Measurements from ENCODE around the gene ACACB. TPM values are rescaled to one million over a fixed set of nuclear protein-coding genes. Genes with fewer than 3 reads are reported as not detected.

Gene ACACB
- total RNA-seq, 1 donor from 2014 or later, result 5.9 TPM

DNA sequence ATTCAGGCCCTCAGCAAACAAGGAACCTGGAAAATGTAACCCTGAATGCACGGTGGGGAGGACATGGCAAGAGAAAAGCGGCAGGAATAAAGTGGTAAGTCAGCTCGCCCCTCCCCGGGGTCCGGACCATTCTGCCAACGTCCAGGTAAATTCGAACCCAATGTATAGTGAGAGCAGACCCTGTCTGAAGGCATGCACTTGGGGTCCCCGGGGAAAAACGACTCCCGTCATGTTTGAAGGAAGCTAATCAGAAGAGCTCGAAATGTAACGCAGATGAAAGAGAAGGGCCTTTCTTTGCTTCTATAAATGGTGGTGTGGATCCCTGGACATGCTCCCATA is 193 bp downstream of the ACACB start:
- Mint-ChIP-seq H3K36me3 (ENCODE audit: low read depth) (no peaks in the 10 kb centered on the region), H3K4me1 (ENCODE audit: low read depth) (peaks cover 15% of the 10 kb centered on the region), H3K9me3 (ENCODE audit: low read depth) (no peaks in the 10 kb centered on the region), H3K4me3 (ENCODE audit: unreplicated experiment) (no peak overlapping the region), H3K27ac (ENCODE audit: unreplicated experiment) (no peak overlapping the region), H3K27me3 (ENCODE audit: low read depth) (no peaks in the 10 kb centered on the region)
- TF ChIP-seq, protein P1, sequence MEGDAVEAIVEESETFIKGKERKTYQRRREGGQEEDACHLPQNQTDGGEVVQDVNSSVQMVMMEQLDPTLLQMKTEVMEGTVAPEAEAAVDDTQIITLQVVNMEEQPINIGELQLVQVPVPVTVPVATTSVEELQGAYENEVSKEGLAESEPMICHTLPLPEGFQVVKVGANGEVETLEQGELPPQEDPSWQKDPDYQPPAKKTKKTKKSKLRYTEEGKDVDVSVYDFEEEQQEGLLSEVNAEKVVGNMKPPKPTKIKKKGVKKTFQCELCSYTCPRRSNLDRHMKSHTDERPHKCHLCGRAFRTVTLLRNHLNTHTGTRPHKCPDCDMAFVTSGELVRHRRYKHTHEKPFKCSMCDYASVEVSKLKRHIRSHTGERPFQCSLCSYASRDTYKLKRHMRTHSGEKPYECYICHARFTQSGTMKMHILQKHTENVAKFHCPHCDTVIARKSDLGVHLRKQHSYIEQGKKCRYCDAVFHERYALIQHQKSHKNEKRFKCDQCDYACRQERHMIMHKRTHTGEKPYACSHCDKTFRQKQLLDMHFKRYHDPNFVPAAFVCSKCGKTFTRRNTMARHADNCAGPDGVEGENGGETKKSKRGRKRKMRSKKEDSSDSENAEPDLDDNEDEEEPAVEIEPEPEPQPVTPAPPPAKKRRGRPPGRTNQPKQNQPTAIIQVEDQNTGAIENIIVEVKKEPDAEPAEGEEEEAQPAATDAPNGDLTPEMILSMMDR (IDR thresholded peaks at IDR 0.05), result no peak
- DNase-seq (ENCODE audit: low spot score), result no peak

DNA sequence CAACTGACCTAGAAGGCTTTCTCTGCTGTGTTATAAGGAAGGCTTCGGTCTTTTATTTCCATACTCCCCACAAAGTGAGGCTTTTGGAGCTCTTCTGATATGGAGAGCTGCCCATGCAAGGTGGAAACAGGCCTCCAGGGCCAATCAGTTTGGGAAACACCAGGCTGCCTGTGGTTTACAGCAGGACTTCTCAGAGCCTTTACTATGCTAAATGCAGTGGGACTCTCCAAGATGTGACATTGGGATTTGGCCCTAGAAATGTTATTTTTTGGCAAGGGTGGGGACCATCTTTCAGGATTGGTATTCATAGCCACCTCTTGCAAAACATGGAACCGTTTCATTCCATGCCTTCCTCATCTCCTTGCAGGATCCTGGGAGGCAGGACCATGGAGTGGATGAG is 3.7 kb downstream of the ACACB start:
- TF ChIP-seq, protein P1 (IDR thresholded peaks at IDR 0.05), result no peak
- Mint-ChIP-seq H3K4me3 (ENCODE audit: unreplicated experiment) (no peak overlapping the region), H3K4me1 (ENCODE audit: low read depth) (peaks cover 6% of the 10 kb centered on the region), H3K27ac (ENCODE audit: unreplicated experiment) (no peak overlapping the region), H3K36me3 (ENCODE audit: low read depth) (no peaks in the 10 kb centered on the region), H3K9me3 (ENCODE audit: low read depth) (no peaks in the 10 kb centered on the region), H3K27me3 (ENCODE audit: low read depth) (no peaks in the 10 kb centered on the region)
- DNase-seq (ENCODE audit: low spot score), result no peak

DNA sequence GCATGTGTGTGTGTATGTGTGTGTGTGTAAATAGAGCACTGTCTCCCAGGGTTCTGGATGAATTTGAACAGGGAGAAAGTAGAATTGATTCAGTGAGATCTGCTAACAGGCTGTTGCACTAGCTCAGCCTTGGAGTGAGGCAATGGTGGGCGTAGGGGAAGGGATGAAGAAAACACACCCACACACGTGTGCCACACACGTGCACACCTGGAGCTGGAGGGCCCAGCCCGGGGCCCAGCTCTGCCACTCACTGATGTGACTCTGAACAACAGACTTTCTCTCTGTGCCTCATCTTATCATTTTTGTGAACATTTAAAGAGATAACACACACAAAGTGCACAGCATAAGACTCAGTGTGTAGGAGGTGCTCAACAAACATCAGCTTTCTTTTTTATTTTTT is 4.2 kb downstream of the ACACB start:
- Mint-ChIP-seq H3K27me3 (ENCODE audit: low read depth) (no peaks in the 10 kb centered on the region), H3K4me3 (ENCODE audit: unreplicated experiment) (no peak overlapping the region), H3K27ac (ENCODE audit: unreplicated experiment) (no peak overlapping the region), H3K4me1 (ENCODE audit: low read depth) (peaks cover 5% of the 10 kb centered on the region), H3K9me3 (ENCODE audit: low read depth) (no peaks in the 10 kb centered on the region), H3K36me3 (ENCODE audit: low read depth) (no peaks in the 10 kb centered on the region)
- TF ChIP-seq, protein P1 (IDR thresholded peaks at IDR 0.05), result no peak
- no peak for DNase-seq (ENCODE audit: low spot score)

DNA sequence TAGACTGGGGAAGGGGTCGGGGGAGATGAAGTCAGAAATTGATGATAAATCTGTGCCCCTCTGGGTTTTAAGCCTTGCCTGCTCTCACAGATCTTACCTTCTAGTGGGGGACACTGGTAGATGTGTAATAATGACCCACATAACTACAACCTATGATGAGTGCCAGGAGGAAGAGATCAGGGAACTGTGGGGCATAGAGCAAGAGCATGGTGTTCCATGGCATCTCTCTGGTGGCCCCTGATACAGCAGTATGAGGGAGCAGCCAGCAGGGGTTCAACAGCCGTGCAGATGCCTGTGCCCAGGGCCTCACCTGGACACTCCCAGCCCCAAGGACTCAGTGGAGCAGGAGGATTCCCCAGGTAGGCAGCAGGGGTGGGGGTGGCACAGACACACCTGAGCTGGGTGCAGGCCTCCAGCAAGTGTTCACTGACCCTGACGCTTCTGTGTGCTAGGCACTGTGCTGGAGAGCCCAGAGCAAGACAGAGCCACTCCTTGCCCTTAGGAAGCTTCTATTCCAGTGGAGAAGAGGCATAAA is 5.0 kb downstream of the ACACB start:
- TF ChIP-seq, protein P1 (IDR thresholded peaks at IDR 0.05), result no peak
- no peaks in the 10 kb centered on the region for H3K36me3 Mint-ChIP-seq (ENCODE audit: low read depth)
- H3K4me1 Mint-ChIP-seq (ENCODE audit: low read depth), result no peaks in the 10 kb centered on the region
- H3K27ac Mint-ChIP-seq (ENCODE audit: unreplicated experiment), result no peak overlapping the region
- no peak overlapping the region for H3K4me3 Mint-ChIP-seq (ENCODE audit: unreplicated experiment)
- DNase-seq (ENCODE audit: low spot score), result no peak
- no peaks in the 10 kb centered on the region for H3K27me3 Mint-ChIP-seq (ENCODE audit: low read depth)
- no peaks in the 10 kb centered on the region for H3K9me3 Mint-ChIP-seq (ENCODE audit: low read depth)

DNA sequence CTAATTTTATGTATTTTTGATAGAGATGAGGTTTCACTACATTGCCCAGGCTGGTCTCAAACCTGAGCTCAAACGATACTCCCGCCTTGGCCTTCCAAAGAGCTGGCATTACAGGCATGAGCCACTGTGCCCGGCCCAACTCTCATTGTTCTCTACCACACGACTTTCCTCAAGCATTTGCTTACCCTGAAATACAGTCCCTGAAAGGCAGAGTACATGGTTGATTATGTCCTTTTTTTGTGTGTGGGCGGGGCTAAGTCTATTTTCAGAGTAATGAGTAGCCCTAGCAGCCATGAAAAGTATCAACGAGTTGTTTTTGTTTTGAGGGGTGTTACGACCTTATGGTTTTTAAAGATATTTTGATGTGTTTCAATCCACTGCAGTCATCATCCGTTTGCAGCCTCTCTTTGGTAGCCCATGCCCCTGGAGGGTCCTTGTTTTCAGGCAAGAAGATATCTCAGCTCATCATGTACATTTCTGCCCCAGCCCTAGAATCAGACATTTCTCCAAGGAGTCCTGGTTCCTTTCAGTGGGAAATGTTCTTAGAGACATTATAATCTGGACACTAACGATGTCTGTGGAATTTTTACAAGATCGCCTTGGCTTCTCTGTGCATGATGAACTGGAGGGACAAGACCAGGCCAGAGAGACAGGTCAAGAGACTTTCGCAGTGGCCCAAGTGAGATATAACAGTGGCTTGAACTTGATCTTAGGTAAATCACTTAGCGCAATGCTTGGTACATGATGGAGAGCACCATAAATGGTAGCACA is 8.7 kb downstream of the ACACB start:
- H3K27ac Mint-ChIP-seq (ENCODE audit: unreplicated experiment), result no peak overlapping the region
- H3K27me3 Mint-ChIP-seq (ENCODE audit: low read depth), result peaks cover 3% of the 10 kb centered on the region
- no peaks in the 10 kb centered on the region for H3K36me3 Mint-ChIP-seq (ENCODE audit: low read depth)
- TF ChIP-seq, protein P1 (IDR thresholded peaks at IDR 0.05), result no peak
- DNase-seq (ENCODE audit: low spot score), result no peak
- no peaks in the 10 kb centered on the region for H3K4me1 Mint-ChIP-seq (ENCODE audit: low read depth)
- H3K9me3 Mint-ChIP-seq (ENCODE audit: low read depth), result no peaks in the 10 kb centered on the region
- H3K4me3 Mint-ChIP-seq (ENCODE audit: unreplicated experiment), result no peak overlapping the region
